GM23338 (cell line): ENCODE data around the gene GALNT1.

Source experiments
- CREB1 ChIP-seq: fragments of 250-450 bp; sonication (Bioruptor Pico); IDR thresholded peaks from 2 replicates; pipeline ENCODE4 v1.5.0; 2020; ENCODE audit warnings: low read depth, mild to moderate bottlenecking, moderate library complexity
- CTCF ChIP-seq, 2 experiments: fragments of 200-600 bp in 1 of 2; sonication (generic) in 1 of 2; conservative IDR thresholded peaks; 2 replicates each; pipeline versions ENCODE4 v1.5.1 to v1.6.1; 2016 to 2017; ENCODE audit warnings: antibody characterized with exemption in 2 of 2, low read depth in 2 of 2, mild to moderate bottlenecking in 2 of 2, moderate library complexity in 1 of 2
- ETS1 ChIP-seq: IDR thresholded peaks from 2 replicates; pipeline ENCODE4 v1.6.1; 2016; ENCODE audit warnings: antibody characterized with exemption
- EZH2 ChIP-seq: fragments of 200-600 bp; sonication (generic); IDR thresholded peaks from one replicate; pipeline ENCODE4 v1.8.0; 2017; ENCODE audit warnings: antibody characterized with exemption, mild to moderate bottlenecking, low read depth; ENCODE audit not compliant: unreplicated experiment
- EZH2phosphoT487 ChIP-seq: fragments of 200-600 bp; sonication (generic); IDR thresholded peaks from one replicate; pipeline ENCODE4 v1.8.1; 2018; ENCODE audit warnings: antibody characterized with exemption; ENCODE audit not compliant: unreplicated experiment
- JUNB ChIP-seq: IDR thresholded peaks from one replicate; pipeline ENCODE4 v1.6.1; 2016; ENCODE audit warnings: antibody characterized with exemption; ENCODE audit not compliant: unreplicated experiment
- NANOG ChIP-seq: IDR thresholded peaks from 2 replicates; pipeline ENCODE4 v1.6.1; 2016; ENCODE audit warnings: antibody characterized with exemption, borderline replicate concordance
- POLR2AphosphoS5 ChIP-seq: IDR thresholded peaks from 2 replicates; pipeline ENCODE4 v1.6.1; 2016; ENCODE audit warnings: antibody characterized with exemption, low read depth
- REST ChIP-seq: IDR thresholded peaks from one replicate; pipeline ENCODE4 v1.6.1; 2018; ENCODE audit warnings: antibody characterized with exemption; ENCODE audit not compliant: unreplicated experiment
- STAT1 ChIP-seq: IDR thresholded peaks from one replicate; pipeline ENCODE4 v1.6.1; 2016; ENCODE audit warnings: antibody characterized with exemption; ENCODE audit not compliant: unreplicated experiment
- ZNF114 ChIP-seq: fragments of 250-450 bp; sonication (Bioruptor Pico); IDR thresholded peaks from 2 replicates; pipeline ENCODE4 v1.5.0; 2020; ENCODE audit warnings: mild to moderate bottlenecking, moderate library complexity
- ZNF331 ChIP-seq: fragments of 250-450 bp; sonication (Bioruptor Pico); IDR thresholded peaks from 2 replicates; pipeline ENCODE4 v1.5.0; 2020; ENCODE audit warnings: low read depth, mild to moderate bottlenecking, moderate library complexity
- ZNF462 ChIP-seq: fragments of 250-450 bp; sonication (Bioruptor Pico); IDR thresholded peaks from 2 replicates; pipeline ENCODE4 v1.5.0; 2020; ENCODE audit warnings: mild to moderate bottlenecking, moderate library complexity

GRCh38 chr18:35680139-35680551, 98.6 kb downstream of the GALNT1 start:
- TF ChIP-seq POLR2AphosphoS5 (no peak), ETS1 (no peak), CTCF (conservative IDR thresholded peaks at IDR 0.05; ENCODE audit: low read depth in 2 of 2) (no peak), CREB1 (CRISPR knock-in tag) (no peak), JUNB (no peak), EZH2 (no peak), REST (no peak), EZH2phosphoT487 (no peak), ZNF114 (no peak), STAT1 (no peak), ZNF331 (no peak), NANOG (no peak), ZNF462 (CRISPR knock-in tag) (no peak)
